Measurements from ENCODE around the gene EREG. TPM values are rescaled to one million over a fixed set of nuclear protein-coding genes. Genes with fewer than 3 reads are reported as not detected.

The EREG gene
- total RNA-seq, 1 donor from 2014 or later, result not detected

- Mint-ChIP-seq H3K4me1 (no peaks in the 10 kb centered on the region), H3K4me3 (no peak overlapping the region), H3K36me3 (ENCODE audit: low read depth) (no peaks in the 10 kb centered on the region), H3K27me3 (peaks cover 2% of the 10 kb centered on the region), H3K27ac (no peak overlapping the region), H3K9me3 (no peaks in the 10 kb centered on the region)
- intact Hi-C loops (cut with micrococcal nuclease), result no loop called here
- DNase-seq, result no peak
These were observed 43.7 kb downstream of the EREG start for GRCh38 chr4:74408639-74409038.

GRCh38 chr4:74410272-74410671 lies 45.3 kb downstream of the EREG start:
- no peaks in the 10 kb centered on the region for H3K4me1 Mint-ChIP-seq
- no peak overlapping the region for H3K4me3 Mint-ChIP-seq
- H3K9me3 Mint-ChIP-seq, result no peaks in the 10 kb centered on the region
- DNase-seq, result no peak
- no peaks in the 10 kb centered on the region for H3K27me3 Mint-ChIP-seq
- intact Hi-C loops (cut with micrococcal nuclease), result no loop called here
- H3K36me3 Mint-ChIP-seq (ENCODE audit: low read depth), result no peaks in the 10 kb centered on the region
- no peak overlapping the region for H3K27ac Mint-ChIP-seq

GRCh38 chr4:74412225-74412624 lies 47.3 kb downstream of the EREG start:
- Mint-ChIP-seq H3K27ac (no peak overlapping the region), H3K9me3 (no peaks in the 10 kb centered on the region), H3K36me3 (ENCODE audit: low read depth) (no peaks in the 10 kb centered on the region), H3K4me3 (no peak overlapping the region), H3K27me3 (no peaks in the 10 kb centered on the region), H3K4me1 (no peaks in the 10 kb centered on the region)
- intact Hi-C loops (cut with micrococcal nuclease), result no loop called here
- DNase-seq, result no peak

- intact Hi-C loops (cut with micrococcal nuclease), result no loop called here
- Mint-ChIP-seq H3K4me1 (no peaks in the 10 kb centered on the region), H3K9me3 (no peaks in the 10 kb centered on the region), H3K27ac (no peak overlapping the region), H3K27me3 (peaks cover 3% of the 10 kb centered on the region), H3K36me3 (ENCODE audit: low read depth) (no peaks in the 10 kb centered on the region), H3K4me3 (no peak overlapping the region)
- no peak for DNase-seq
These were observed 48.3 kb downstream of the EREG start for GRCh38 chr4:74413265-74413664.

GRCh38 chr4:74414149-74414809 lies 49.3 kb downstream of the EREG start:
- H3K27ac Mint-ChIP-seq, result no peak overlapping the region
- intact Hi-C loops (cut with micrococcal nuclease), result no loop called here
- H3K27me3 Mint-ChIP-seq, result peaks cover 6% of the 10 kb centered on the region
- no peaks in the 10 kb centered on the region for H3K9me3 Mint-ChIP-seq
- no peak for DNase-seq
- H3K4me3 Mint-ChIP-seq, result no peak overlapping the region
- H3K4me1 Mint-ChIP-seq, result no peaks in the 10 kb centered on the region
- no peaks in the 10 kb centered on the region for H3K36me3 Mint-ChIP-seq (ENCODE audit: low read depth)

- intact Hi-C loops (cut with micrococcal nuclease), result no loop called here
- Mint-ChIP-seq H3K36me3 (ENCODE audit: low read depth) (no peaks in the 10 kb centered on the region), H3K4me1 (no peaks in the 10 kb centered on the region), H3K4me3 (no peak overlapping the region), H3K27me3 (peaks cover 8% of the 10 kb centered on the region), H3K27ac (no peak overlapping the region), H3K9me3 (no peaks in the 10 kb centered on the region)
- DNase-seq, result no peak
These were observed 50.8 kb downstream of the EREG start for GRCh38 chr4:74415602-74416300.

- no peak overlapping the region for H3K4me3 Mint-ChIP-seq
- no peak for DNase-seq
- H3K27me3 Mint-ChIP-seq, result peaks cover 8% of the 10 kb centered on the region
- H3K27ac Mint-ChIP-seq, result no peak overlapping the region
- no peaks in the 10 kb centered on the region for H3K9me3 Mint-ChIP-seq
- H3K36me3 Mint-ChIP-seq (ENCODE audit: low read depth), result no peaks in the 10 kb centered on the region
- intact Hi-C loops (cut with micrococcal nuclease), result no loop called here
- H3K4me1 Mint-ChIP-seq, result no peaks in the 10 kb centered on the region
These were observed 53.2 kb downstream of the EREG start for GRCh38 chr4:74418063-74418670.

GRCh38 chr4:74420863-74421262 lies 55.9 kb downstream of the EREG start:
- DNase-seq, result no peak
- Mint-ChIP-seq H3K36me3 (ENCODE audit: low read depth) (no peaks in the 10 kb centered on the region), H3K27me3 (peaks cover 9% of the 10 kb centered on the region), H3K27ac (no peak overlapping the region), H3K4me1 (peaks cover under 1% of the 10 kb centered on the region), H3K4me3 (no peak overlapping the region), H3K9me3 (no peaks in the 10 kb centered on the region)
- intact Hi-C loops (cut with micrococcal nuclease), result no loop called here

GRCh38 chr4:74423104-74423503 lies 58.2 kb downstream of the EREG start:
- intact Hi-C loops (cut with micrococcal nuclease), result no loop called here

GRCh38 chr4:74424111-74424510 lies 59.2 kb downstream of the EREG start:
- Mint-ChIP-seq H3K4me1 (peaks cover 3% of the 10 kb centered on the region), H3K27me3 (peaks cover 8% of the 10 kb centered on the region), H3K27ac (no peak overlapping the region), H3K36me3 (ENCODE audit: low read depth) (no peaks in the 10 kb centered on the region), H3K4me3 (no peak overlapping the region), H3K9me3 (no peaks in the 10 kb centered on the region)
- no peak for DNase-seq
- intact Hi-C loops (cut with micrococcal nuclease), result no loop called here

More at GRCh38 chr4:74423104-74423503, 58.2 kb downstream of the EREG start:
- H3K36me3 Mint-ChIP-seq (ENCODE audit: low read depth), result no peaks in the 10 kb centered on the region
- H3K9me3 Mint-ChIP-seq, result no peaks in the 10 kb centered on the region
- H3K27me3 Mint-ChIP-seq, result peaks cover 8% of the 10 kb centered on the region
- no peak for DNase-seq
- H3K4me1 Mint-ChIP-seq, result peaks cover 3% of the 10 kb centered on the region
- no peak overlapping the region for H3K27ac Mint-ChIP-seq
- H3K4me3 Mint-ChIP-seq, result no peak overlapping the region

GRCh38 chr4:74426101-74426500 lies 61.2 kb downstream of the EREG start:
- DNase-seq, result no peak
- H3K27ac Mint-ChIP-seq, result no peak overlapping the region
- H3K4me1 Mint-ChIP-seq, result peaks cover 3% of the 10 kb centered on the region
- H3K9me3 Mint-ChIP-seq, result no peaks in the 10 kb centered on the region
- H3K4me3 Mint-ChIP-seq, result no peak overlapping the region
- H3K27me3 Mint-ChIP-seq, result peaks cover 6% of the 10 kb centered on the region
- H3K36me3 Mint-ChIP-seq (ENCODE audit: low read depth), result no peaks in the 10 kb centered on the region
- intact Hi-C loops (cut with micrococcal nuclease), result no loop called here

GRCh38 chr4:74428276-74428675 lies 63.3 kb downstream of the EREG start:
- Mint-ChIP-seq H3K4me3 (no peak overlapping the region), H3K27me3 (peaks cover 8% of the 10 kb centered on the region), H3K27ac (no peak overlapping the region), H3K9me3 (no peaks in the 10 kb centered on the region), H3K36me3 (ENCODE audit: low read depth) (no peaks in the 10 kb centered on the region), H3K4me1 (peaks cover 3% of the 10 kb centered on the region)
- intact Hi-C loops (cut with micrococcal nuclease), result no loop called here
- no peak for DNase-seq

GRCh38 chr4:74431113-74431826 lies 66.3 kb downstream of the EREG start:
- peaks cover 6% of the 10 kb centered on the region for H3K27me3 Mint-ChIP-seq
- no peaks in the 10 kb centered on the region for H3K9me3 Mint-ChIP-seq
- no peak overlapping the region for H3K4me3 Mint-ChIP-seq
- H3K4me1 Mint-ChIP-seq, result no peaks in the 10 kb centered on the region
- H3K36me3 Mint-ChIP-seq (ENCODE audit: low read depth), result no peaks in the 10 kb centered on the region
- intact Hi-C loops (cut with micrococcal nuclease), result no loop called here
- no peak for DNase-seq
- no peak overlapping the region for H3K27ac Mint-ChIP-seq

GRCh38 chr4:74433043-74433442 lies 68.1 kb downstream of the EREG start:
- no peaks in the 10 kb centered on the region for H3K36me3 Mint-ChIP-seq (ENCODE audit: low read depth)
- intact Hi-C loops (cut with micrococcal nuclease), result no loop called here
- H3K27me3 Mint-ChIP-seq, result peaks cover 6% of the 10 kb centered on the region

More at GRCh38 chr4:74433043-74433442, 68.1 kb downstream of the EREG start:
- no peak for DNase-seq
- no peak overlapping the region for H3K4me3 Mint-ChIP-seq
- no peak overlapping the region for H3K27ac Mint-ChIP-seq
- H3K4me1 Mint-ChIP-seq, result no peaks in the 10 kb centered on the region
- no peaks in the 10 kb centered on the region for H3K9me3 Mint-ChIP-seq

Measured in activated CD4-positive, alpha-beta T cell treated with anti-CD3 and anti-CD28 coated beads, Interleukin-2, amount 10 ng/mL, durations not matched to agents 24 days and 14 days (primary cell).